Measurements from ENCODE around the gene BTLA. TPM values are rescaled to one million over a fixed set of nuclear protein-coding genes. Genes with fewer than 3 reads are reported as not detected.
"Not testable (repeated sequence)": the region's sequence is repeated elsewhere in the genome, so short reads cannot be mapped to it uniquely, and the experiment has no call there.

BTLA gene
- total RNA-seq, 1 donor from 2014 or later: 0.91 TPM

- DNase-seq (ENCODE audit: low spot score): no peak
Measured at GRCh38 chr3:112446343-112446742, 52.9 kb downstream of the BTLA start.

- DNase-seq (ENCODE audit: low spot score): no peak
Measured at GRCh38 chr3:112445839-112446238, 53.4 kb downstream of the BTLA start.

GRCh38 chr3:112437146-112438022 lies 61.9 kb downstream of the BTLA start:
- no peak for DNase-seq (ENCODE audit: low spot score)

- no peak for DNase-seq (ENCODE audit: low spot score)
Measured at GRCh38 chr3:112429960-112430359, 69.3 kb downstream of the BTLA start.

- no peak for DNase-seq (ENCODE audit: low spot score)
Measured at GRCh38 chr3:112427123-112427522, 72.1 kb downstream of the BTLA start.

- DNase-seq (ENCODE audit: low spot score): no peak
Measured at GRCh38 chr3:112425858-112426750, 73.2 kb downstream of the BTLA start.

- DNase-seq (ENCODE audit: low spot score): no peak
Measured at GRCh38 chr3:112425382-112425781, 73.9 kb downstream of the BTLA start.

GRCh38 chr3:112424394-112424793 lies 74.9 kb downstream of the BTLA start:
- no peak for DNase-seq (ENCODE audit: low spot score)

GRCh38 chr3:112422921-112423320 lies 76.4 kb downstream of the BTLA start:
- not testable (repeated sequence) for DNase-seq (ENCODE audit: low spot score)

GRCh38 chr3:112418526-112418925 lies 80.7 kb downstream of the BTLA start:
- not testable (repeated sequence) for DNase-seq (ENCODE audit: low spot score)

- DNase-seq (ENCODE audit: low spot score): no peak
Measured at GRCh38 chr3:112417696-112418318, 81.5 kb downstream of the BTLA start.

- DNase-seq (ENCODE audit: low spot score): no peak
Measured at GRCh38 chr3:112416391-112417212, 82.7 kb downstream of the BTLA start.

GRCh38 chr3:112415390-112415789 lies 83.9 kb downstream of the BTLA start:
- DNase-seq (ENCODE audit: low spot score): no peak

Other genes starting within 250 kb of the BTLA start
- 0.13 TPM for gene SLC9C1, start 205.3 kb downstream of the BTLA start, total RNA-seq
- gene CD200, start 166.3 kb downstream of the BTLA start, total RNA-seq: 14.3 TPM
- 49.5 TPM for gene ATG3, start 62.5 kb upstream of the BTLA start, total RNA-seq
- 36.4 TPM for gene SLC35A5, start 62.6 kb upstream of the BTLA start, total RNA-seq
- 62.7 TPM for gene CCDC80, start 141.7 kb upstream of the BTLA start, total RNA-seq

Measured in ureter (tissue), 1 donor.